ENCODE results near the gene RPL41.

- no peak for TF ChIP-seq POLR2A (IDR thresholded peaks at IDR 0.05)
- TF ChIP-seq, protein P1, sequence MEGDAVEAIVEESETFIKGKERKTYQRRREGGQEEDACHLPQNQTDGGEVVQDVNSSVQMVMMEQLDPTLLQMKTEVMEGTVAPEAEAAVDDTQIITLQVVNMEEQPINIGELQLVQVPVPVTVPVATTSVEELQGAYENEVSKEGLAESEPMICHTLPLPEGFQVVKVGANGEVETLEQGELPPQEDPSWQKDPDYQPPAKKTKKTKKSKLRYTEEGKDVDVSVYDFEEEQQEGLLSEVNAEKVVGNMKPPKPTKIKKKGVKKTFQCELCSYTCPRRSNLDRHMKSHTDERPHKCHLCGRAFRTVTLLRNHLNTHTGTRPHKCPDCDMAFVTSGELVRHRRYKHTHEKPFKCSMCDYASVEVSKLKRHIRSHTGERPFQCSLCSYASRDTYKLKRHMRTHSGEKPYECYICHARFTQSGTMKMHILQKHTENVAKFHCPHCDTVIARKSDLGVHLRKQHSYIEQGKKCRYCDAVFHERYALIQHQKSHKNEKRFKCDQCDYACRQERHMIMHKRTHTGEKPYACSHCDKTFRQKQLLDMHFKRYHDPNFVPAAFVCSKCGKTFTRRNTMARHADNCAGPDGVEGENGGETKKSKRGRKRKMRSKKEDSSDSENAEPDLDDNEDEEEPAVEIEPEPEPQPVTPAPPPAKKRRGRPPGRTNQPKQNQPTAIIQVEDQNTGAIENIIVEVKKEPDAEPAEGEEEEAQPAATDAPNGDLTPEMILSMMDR (IDR thresholded peaks at IDR 0.05), result no peak
Observed at GRCh38 chr12:56110571-56110970, 5.9 kb upstream of the RPL41 start.
